Upper lobe of left lung (tissue), 4 donors: ENCODE results near the gene BACE1.

Experiments
- CTCF ChIP-seq, 6 experiments: fragments of 450-650 bp in 4 of 6; fragments of 200-600 bp in 2 of 6; sonication (generic) in 2 of 6; IDR thresholded peaks; one replicate each; pipeline ENCODE4 v1.5.1; 2016 to 2019; ENCODE audit warnings: antibody characterized with exemption in 6 of 6
- POLR2AphosphoS5 ChIP-seq, 2 donors: sonication (generic); formaldehyde crosslinking; IDR thresholded peaks; one replicate each; pipeline ENCODE4 v1.5.1; 2017; ENCODE audit warnings: antibody characterized with exemption in 2 of 2

- TF ChIP-seq CTCF (IDR thresholded peaks at IDR 0.05) = no peak
- no peak for TF ChIP-seq POLR2AphosphoS5 (IDR thresholded peaks at IDR 0.05)
These were observed 13.0 kb downstream of the BACE1 start for GRCh38 chr11:117303101-117303500.
